Neural cell (in vitro differentiated cells): ENCODE data around the gene PLBD1.

Experiments used
- CTCF ChIP-seq: fragments of 450-650 bp; IDR thresholded peaks from 2 replicates; pipeline ENCODE4 v1.5.1; 2014; ENCODE audit warnings: antibody characterized with exemption, mild to moderate bottlenecking, moderate library complexity; ENCODE audit not compliant: poor library complexity, severe bottlenecking
- EP300 ChIP-seq: fragments of 450-650 bp; conservative IDR thresholded peaks from 2 replicates; pipeline ENCODE4 v1.6.1; 2014; ENCODE audit warnings: antibody characterized with exemption, mild to moderate bottlenecking, moderate library complexity; ENCODE audit not compliant: poor library complexity, severe bottlenecking
- EZH2 ChIP-seq: fragments of 200-600, 300-800 bp; shearing (Covaris generic), sonication (generic); IDR thresholded peaks from 2 replicates; pipeline ENCODE4 v1.6.1; 2014; ENCODE audit warnings: antibody characterized with exemption, low read length, borderline replicate concordance, mild to moderate bottlenecking; ENCODE audit not compliant: insufficient read depth, poor library complexity, severe bottlenecking
- POLR2AphosphoS5 ChIP-seq: IDR thresholded peaks from 2 replicates; pipeline ENCODE4 v1.6.1; 2012
- RAD21 ChIP-seq: fragments of 450-650 bp; conservative IDR thresholded peaks from 2 replicates; pipeline ENCODE4 v1.6.1; 2014; ENCODE audit warnings: antibody characterized with exemption, mild to moderate bottlenecking, moderate library complexity
- REST ChIP-seq: IDR thresholded peaks from 2 replicates; pipeline ENCODE4 v1.6.1; 2012; ENCODE audit warnings: borderline replicate concordance
- SMC3 ChIP-seq: fragments of 450-650 bp; conservative IDR thresholded peaks from 2 replicates; pipeline ENCODE4 v1.6.1; 2014; ENCODE audit warnings: antibody characterized with exemption, mild to moderate bottlenecking, moderate library complexity; ENCODE audit not compliant: poor library complexity
- TAF1 ChIP-seq: IDR thresholded peaks from 2 replicates; pipeline ENCODE4 v1.6.1; 2012; ENCODE audit warnings: low read depth

- TF ChIP-seq CTCF (no peak), POLR2AphosphoS5 (no peak), SMC3 (no peak), EP300 (no peak), TAF1 (no peak), REST (no peak), EZH2 (no peak), RAD21 (no peak)
Observed at GRCh38 chr12:14613718-14614117, 46.0 kb upstream of the PLBD1 start.
